ENCODE results near the gene CD74.
A peak's percentile ranks its signal among the peaks of the same experiment; 100 is the strongest.

GRCh38 chr5:150449517-150450339 is 37.0 kb upstream of the CD74 start, which contains the start of gene RPS14:
- TF ChIP-seq TCF7L2 (IDR thresholded peaks at IDR 0.05; ENCODE audit: low read depth, low read length) (0 out of 2 replicates have a peak, but pooled peaks have one; percentile 25), POLR2AphosphoS5 (IDR thresholded peaks at IDR 0.05; ENCODE audit: low read depth, low read length) (peak; percentile 98), CTCF (IDR thresholded peaks at IDR 0.05) (peak; percentile 98)
